Measurements from ENCODE around the gene CHN2.
"Not testable (repeated sequence)": the region's sequence is repeated elsewhere in the genome, so short reads cannot be mapped to it uniquely, and the experiment has no call there.

DNA sequence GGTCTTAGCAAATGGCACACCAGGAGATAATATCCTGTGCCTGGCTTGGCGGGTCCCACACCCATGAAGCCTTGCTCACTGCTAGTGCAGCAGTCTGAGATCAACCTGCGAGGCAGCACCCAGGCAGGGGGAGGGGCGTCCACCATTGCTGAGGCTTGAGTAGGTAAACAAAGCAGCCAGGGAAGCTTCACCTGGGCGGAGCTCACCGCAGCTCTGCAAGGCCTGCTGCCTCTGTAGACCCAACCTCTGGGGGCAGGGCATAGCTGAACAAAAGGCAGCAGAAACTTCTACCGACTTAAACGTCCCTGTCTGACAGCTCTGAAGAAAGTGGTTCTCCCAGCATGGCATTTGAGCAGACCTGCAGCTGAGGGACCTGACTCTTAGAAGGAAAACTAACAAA, 334.0 kb downstream of the CHN2 start:
- TF ChIP-seq ELF4, FOXA1, SUZ12, NFRKB (IDR thresholded peaks at IDR 0.05): not testable (repeated sequence)
